Lower lobe of right lung (tissue), 2 donors: ENCODE measurements around the gene NTM. TPM values are rescaled to one million over a fixed set of nuclear protein-coding genes. Genes with fewer than 3 reads are reported as not detected.

Experiments used
- ATAC-seq, 2 donors: fragments of 200-7000 bp; cut with Tn5 transposase; one replicate each; pipeline ENCODE4 v1.9.1; 2020 to 2022; ENCODE audit warnings: mild to moderate bottlenecking in 2 of 2, moderate library complexity in 2 of 2
- DNase-seq: peaks from one replicate; pipeline ENCODE4 v3.0.0-alpha.2; 2020
- H3K27ac ChIP-seq: fragments of 200-600 bp; one replicate; pipeline ENCODE4 v1.8.0; 2022
- H3K27me3 ChIP-seq: fragments of 200-600 bp; one replicate; pipeline ENCODE4 v1.8.0; 2022; ENCODE audit warnings: low read depth
- H3K36me3 ChIP-seq: fragments of 200-600 bp; one replicate; pipeline ENCODE4 v1.8.0; 2022; ENCODE audit warnings: mild to moderate bottlenecking
- H3K4me1 ChIP-seq: fragments of 200-600 bp; one replicate; pipeline ENCODE4 v1.8.0; 2022
- H3K4me3 ChIP-seq: fragments of 200-600 bp; one replicate; pipeline ENCODE4 v1.8.0; 2022; ENCODE audit warnings: mild to moderate bottlenecking
- H3K9me3 ChIP-seq: fragments of 200-600 bp; one replicate; pipeline ENCODE4 v1.8.0; 2022
- intact Hi-C: fragments of 100-400 bp; cut with DNase I; formaldehyde crosslinking; loops from one replicate; pipeline ENCODE4 v1.11.0; 2022
- total RNA-seq: library from RNA; stranded (reverse); fragmentation: NEBNext Ultra II Directional; extraction: Animal tissue kit (Norgen Biotek cat#: 25700); gene quantifications from one replicate; pipeline ENCODE4 v1.2.1, GENCODE V29; 2021
- TF ChIP-seq, protein P1 (sequence below): fragments of 200-600 bp; IDR thresholded peaks from one replicate; pipeline ENCODE4 v1.8.0; 2022; ENCODE audit warnings: antibody characterized with exemption, mild to moderate bottlenecking
- donor health status: DM: no; HTN: yes; CAD: no; lungs with severe emphysema.

Gene NTM
- total RNA-seq, 1 donor from 2014 or later: 2.3 TPM

DNA sequence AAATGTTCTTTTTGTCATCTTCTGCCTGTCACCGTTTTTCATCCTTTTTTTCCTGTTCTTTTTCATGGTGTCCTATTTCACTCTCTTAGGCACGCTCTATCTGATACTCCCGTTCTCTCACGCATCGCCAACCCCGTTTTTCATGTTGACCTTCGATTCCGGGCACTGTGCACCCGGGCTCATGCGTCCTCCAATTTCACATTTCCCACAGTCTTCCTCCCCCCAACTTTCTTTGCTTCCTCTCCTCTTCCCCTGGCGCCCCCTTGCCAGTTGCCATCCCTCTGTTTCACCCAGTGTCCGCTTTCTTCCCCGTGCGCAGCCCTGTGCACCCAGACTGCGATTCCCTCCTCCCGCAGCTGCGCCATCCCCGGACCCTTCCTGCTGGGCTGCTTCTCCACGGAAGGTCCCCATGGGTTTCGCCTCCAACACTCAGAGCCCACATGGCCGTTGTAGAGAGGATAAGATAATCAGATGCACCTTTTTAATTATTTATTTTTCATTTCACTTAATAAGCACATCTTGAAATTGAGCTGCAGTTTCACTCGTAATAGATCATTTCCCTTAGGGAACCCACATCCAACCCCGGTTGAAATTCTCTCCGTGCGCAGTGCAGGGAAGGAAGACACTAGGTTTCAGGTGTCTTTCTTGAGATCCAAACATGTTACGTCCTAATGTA lies 791.1 kb downstream of the NTM start:
- TF ChIP-seq, protein P1, sequence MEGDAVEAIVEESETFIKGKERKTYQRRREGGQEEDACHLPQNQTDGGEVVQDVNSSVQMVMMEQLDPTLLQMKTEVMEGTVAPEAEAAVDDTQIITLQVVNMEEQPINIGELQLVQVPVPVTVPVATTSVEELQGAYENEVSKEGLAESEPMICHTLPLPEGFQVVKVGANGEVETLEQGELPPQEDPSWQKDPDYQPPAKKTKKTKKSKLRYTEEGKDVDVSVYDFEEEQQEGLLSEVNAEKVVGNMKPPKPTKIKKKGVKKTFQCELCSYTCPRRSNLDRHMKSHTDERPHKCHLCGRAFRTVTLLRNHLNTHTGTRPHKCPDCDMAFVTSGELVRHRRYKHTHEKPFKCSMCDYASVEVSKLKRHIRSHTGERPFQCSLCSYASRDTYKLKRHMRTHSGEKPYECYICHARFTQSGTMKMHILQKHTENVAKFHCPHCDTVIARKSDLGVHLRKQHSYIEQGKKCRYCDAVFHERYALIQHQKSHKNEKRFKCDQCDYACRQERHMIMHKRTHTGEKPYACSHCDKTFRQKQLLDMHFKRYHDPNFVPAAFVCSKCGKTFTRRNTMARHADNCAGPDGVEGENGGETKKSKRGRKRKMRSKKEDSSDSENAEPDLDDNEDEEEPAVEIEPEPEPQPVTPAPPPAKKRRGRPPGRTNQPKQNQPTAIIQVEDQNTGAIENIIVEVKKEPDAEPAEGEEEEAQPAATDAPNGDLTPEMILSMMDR: no peak

DNA sequence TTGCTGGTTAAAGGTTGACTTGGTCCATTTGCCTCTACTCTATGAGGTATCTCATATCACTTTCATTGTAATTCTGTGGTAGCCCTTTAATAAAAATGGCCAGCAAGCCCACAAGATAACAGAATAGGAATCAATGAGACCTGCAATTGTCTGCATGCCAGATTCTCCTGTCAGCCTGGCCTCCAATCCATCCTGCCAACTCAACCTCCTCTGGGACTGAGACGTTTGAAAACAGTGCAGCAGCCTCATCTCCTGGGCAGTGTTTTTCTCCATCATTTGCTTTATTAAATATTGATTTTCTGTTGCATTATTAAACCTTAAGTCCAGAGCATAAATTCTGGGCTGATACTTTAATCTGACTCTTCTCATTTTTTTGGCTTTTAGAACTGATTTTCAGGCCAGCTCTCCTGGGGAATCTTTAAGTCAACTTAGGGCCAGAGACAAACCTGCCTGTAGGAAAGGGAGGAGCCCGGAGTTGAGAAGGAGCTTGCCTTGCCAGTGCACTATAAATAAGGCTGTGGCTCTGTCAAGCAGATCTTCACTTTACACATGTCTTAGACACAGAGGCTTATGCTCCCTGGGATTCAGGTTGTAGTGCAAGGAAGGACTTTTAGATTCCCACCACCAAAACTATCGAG lies 798.0 kb downstream of the NTM start:
- Histone ChIP-seq H3K4me1 (no peaks in the 10 kb centered on the region), H3K27ac (no peak overlapping the region), H3K4me3 (no peak overlapping the region), H3K36me3 (no peaks in the 10 kb centered on the region), H3K27me3 (no peaks in the 10 kb centered on the region), H3K9me3 (no peaks in the 10 kb centered on the region)
- TF ChIP-seq, protein P1: no peak
- ATAC-seq (no peak), DNase-seq (no peak)
- intact Hi-C loops: no loop called here

More for the DNA sequence above, 791.1 kb downstream of the NTM start:
- Histone ChIP-seq H3K4me1 (no peaks in the 10 kb centered on the region), H3K27me3 (no peaks in the 10 kb centered on the region), H3K36me3 (no peaks in the 10 kb centered on the region), H3K27ac (no peak overlapping the region), H3K9me3 (no peaks in the 10 kb centered on the region), H3K4me3 (no peak overlapping the region)
- DNase-seq (no peak), ATAC-seq (no peak)
- intact Hi-C loops: no loop called here

DNA sequence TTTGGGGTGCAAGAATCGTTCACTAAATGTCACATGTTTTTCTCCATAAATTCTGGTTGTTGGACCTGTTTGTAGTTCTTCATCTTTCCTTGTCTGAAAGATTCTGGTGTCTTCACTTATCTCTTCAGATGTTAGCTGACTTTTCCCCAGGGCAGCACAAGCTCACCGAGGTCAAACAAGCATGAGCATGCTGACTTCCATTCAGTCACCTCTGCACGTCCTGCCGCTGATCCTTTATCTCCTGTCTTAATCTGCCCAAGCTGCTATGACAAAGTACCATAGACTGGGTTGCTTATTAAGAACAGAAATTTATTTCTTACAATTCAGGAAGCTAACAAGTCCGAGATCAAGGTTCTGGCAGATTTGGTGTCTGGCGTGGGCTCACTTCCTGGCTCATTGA lies 800.6 kb downstream of the NTM start:
- H3K36me3 ChIP-seq: no peaks in the 10 kb centered on the region

DNA sequence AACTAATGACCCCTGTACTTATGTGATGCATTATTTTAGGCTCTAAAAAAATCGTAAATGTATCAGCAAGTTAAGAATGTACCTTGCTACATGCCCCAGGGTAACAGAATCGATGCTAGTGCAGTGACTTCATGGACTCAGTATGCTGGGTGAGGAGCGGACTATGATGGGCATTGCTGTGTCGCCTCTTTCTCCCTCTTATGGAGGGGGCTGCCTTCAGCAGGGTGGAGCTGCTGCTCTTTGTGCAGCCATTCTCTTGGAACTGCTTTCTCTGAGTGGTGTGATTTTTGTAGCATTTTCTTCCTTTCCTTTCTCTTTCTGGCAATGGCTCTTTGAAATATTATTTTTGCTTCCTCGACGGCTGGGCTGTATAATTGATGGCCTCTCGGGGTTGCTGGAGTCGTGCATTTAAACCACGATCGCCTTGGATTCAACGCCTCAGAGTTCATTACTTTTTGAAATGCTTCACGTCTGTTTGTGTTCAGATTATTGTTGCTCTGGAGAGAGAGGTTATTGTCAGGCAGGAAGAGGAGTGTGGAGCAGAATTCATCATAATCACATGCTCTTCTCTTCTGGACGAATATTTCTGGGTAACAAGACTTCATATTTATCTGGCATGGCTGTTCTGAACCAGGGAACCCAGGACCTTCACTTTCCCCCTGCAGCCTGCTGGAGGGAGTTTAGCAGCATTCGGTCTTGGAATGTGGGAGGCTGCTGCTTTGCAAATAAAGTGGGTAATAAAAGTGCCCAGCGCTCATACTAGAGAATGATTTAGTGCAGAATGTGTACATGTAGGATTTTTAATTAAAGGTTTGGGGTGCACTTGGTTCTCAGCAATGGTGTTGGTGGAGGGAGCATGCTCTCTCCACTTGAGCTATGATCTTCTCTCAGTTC lies 804.2 kb downstream of the NTM start:
- no peaks in the 10 kb centered on the region for H3K4me1 ChIP-seq
- no peaks in the 10 kb centered on the region for H3K9me3 ChIP-seq
- H3K27ac ChIP-seq: no peak overlapping the region
- intact Hi-C loops: no loop called here
- no peak for ATAC-seq
- H3K27me3 ChIP-seq: no peaks in the 10 kb centered on the region
- DNase-seq: no peak
- H3K4me3 ChIP-seq: no peak overlapping the region
- no peaks in the 10 kb centered on the region for H3K36me3 ChIP-seq
- TF ChIP-seq, protein P1: no peak

More for the DNA sequence above, 800.6 kb downstream of the NTM start:
- no peaks in the 10 kb centered on the region for H3K27me3 ChIP-seq
- no peak overlapping the region for H3K4me3 ChIP-seq
- intact Hi-C loops: no loop called here
- H3K27ac ChIP-seq: no peak overlapping the region
- H3K9me3 ChIP-seq: no peaks in the 10 kb centered on the region
- H3K4me1 ChIP-seq: no peaks in the 10 kb centered on the region
- DNase-seq (no peak), ATAC-seq (no peak)
- TF ChIP-seq, protein P1: no peak

DNA sequence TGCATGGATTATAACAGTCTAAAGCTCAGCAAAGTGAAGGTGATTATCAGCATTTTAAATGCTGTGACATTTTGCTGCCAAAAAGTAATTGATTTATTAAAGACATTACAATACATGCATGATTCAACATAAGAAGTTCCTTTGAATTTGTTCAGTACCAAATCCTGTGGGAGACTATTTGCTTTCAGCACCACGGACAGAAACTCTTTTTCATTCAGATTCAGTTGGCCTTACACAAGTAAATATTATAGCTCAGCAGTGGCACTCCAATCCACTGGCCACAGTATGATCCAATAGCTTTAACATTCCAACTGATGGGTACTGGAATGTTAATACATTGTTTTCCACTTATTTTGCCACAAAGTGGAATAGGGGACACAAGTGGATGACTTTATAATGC lies 806.7 kb downstream of the NTM start:
- H3K4me3 ChIP-seq: no peak overlapping the region
- DNase-seq (no peak), ATAC-seq (no peak)
- H3K9me3 ChIP-seq: no peaks in the 10 kb centered on the region
- no peaks in the 10 kb centered on the region for H3K36me3 ChIP-seq
- no peak overlapping the region for H3K27ac ChIP-seq
- TF ChIP-seq, protein P1: no peak
- H3K27me3 ChIP-seq: no peaks in the 10 kb centered on the region
- intact Hi-C loops: no loop called here
- H3K4me1 ChIP-seq: no peaks in the 10 kb centered on the region
